Measurements from ENCODE around the gene URB1.
"Not testable (repeated sequence)": the region's sequence is repeated elsewhere in the genome, so short reads cannot be mapped to it uniquely, and the experiment has no call there.

Gene URB1

GRCh38 chr21:32391755-32392154 lies 1.1 kb downstream of the URB1 start:
- Histone ChIP-seq H3K4me2 (ENCODE audit: low read depth, low read length, poor library complexity, severe bottlenecking) (peak overlapping the region; percentile 83), H2AFZ (ENCODE audit: low read depth, low read length, severe bottlenecking) (no peak overlapping the region), H3K27me3 (ENCODE audit: low read length) (no peaks in the 10 kb centered on the region), H3K36me3 (ENCODE audit: low read length) (no peaks in the 10 kb centered on the region), H3K79me2 (ENCODE audit: insufficient read depth, low read length) (peaks cover 52% of the 10 kb centered on the region), H3K27ac (ENCODE audit: low read depth, low read length) (no peak overlapping the region), H3K9ac (ENCODE audit: low read length) (peak overlapping the region; percentile 68), H3K9me2 (replicated peaks; ENCODE audit: insufficient read depth, low read length) (no peaks in the 10 kb centered on the region), H3F3A (ENCODE audit: insufficient read depth) (no peaks in the 10 kb centered on the region), H3K9me3 (ENCODE audit: insufficient read depth, low read length) (no peaks in the 10 kb centered on the region), H3K4me3 (ENCODE audit: insufficient read depth, low read length, poor library complexity, severe bottlenecking) (peak overlapping the region; percentile 63), H4K20me1 (ENCODE audit: low read depth, low read length) (0 out of 2 replicates have a peak, but pooled peaks cover 4% of the 10 kb centered on the region)
- no peak for TF ChIP-seq CTCF (IDR thresholded peaks at IDR 0.05; ENCODE audit: insufficient read depth, low read length, poor library complexity, severe bottlenecking)
- no peak for TF ChIP-seq EZH2phosphoT487 (conservative IDR thresholded peaks at IDR 0.05; ENCODE audit: low read length)

- not testable (repeated sequence) for H3K27ac ChIP-seq (ENCODE audit: low read depth, low read length); H3K9me2 ChIP-seq (replicated peaks; ENCODE audit: insufficient read depth, low read length); H3K4me2 ChIP-seq (ENCODE audit: low read depth, low read length, poor library complexity, severe bottlenecking); H3K36me3 ChIP-seq (ENCODE audit: low read length); H3K9me3 ChIP-seq (ENCODE audit: insufficient read depth, low read length); H4K20me1 ChIP-seq (ENCODE audit: low read depth, low read length); H2AFZ ChIP-seq (ENCODE audit: low read depth, low read length, severe bottlenecking); H3F3A ChIP-seq (ENCODE audit: insufficient read depth); H3K4me3 ChIP-seq (ENCODE audit: insufficient read depth, low read length, poor library complexity, severe bottlenecking); H3K27me3 ChIP-seq (ENCODE audit: low read length); H3K9ac ChIP-seq (ENCODE audit: low read length)
- H3K79me2 ChIP-seq (ENCODE audit: insufficient read depth, low read length), result peaks cover 62% of the 10 kb centered on the region
Observed at GRCh38 chr21:32390537-32391224, 2.1 kb downstream of the URB1 start.

- H3K9me3 ChIP-seq (ENCODE audit: insufficient read depth, low read length), result no peaks in the 10 kb centered on the region
- no peak overlapping the region for H3K4me2 ChIP-seq (ENCODE audit: low read depth, low read length, poor library complexity, severe bottlenecking)
- H2AFZ ChIP-seq (ENCODE audit: low read depth, low read length, severe bottlenecking), result no peak overlapping the region
- peaks cover 62% of the 10 kb centered on the region for H3K79me2 ChIP-seq (ENCODE audit: insufficient read depth, low read length)
- no peak overlapping the region for H3K9ac ChIP-seq (ENCODE audit: low read length)
- H3K27ac ChIP-seq (ENCODE audit: low read depth, low read length), result no peak overlapping the region
- TF ChIP-seq EZH2phosphoT487 (conservative IDR thresholded peaks at IDR 0.05; ENCODE audit: low read length) (no peak), CTCF (IDR thresholded peaks at IDR 0.05; ENCODE audit: insufficient read depth, low read length, poor library complexity, severe bottlenecking) (no peak)
- no peaks in the 10 kb centered on the region for H3K27me3 ChIP-seq (ENCODE audit: low read length)
- H3F3A ChIP-seq (ENCODE audit: insufficient read depth), result no peaks in the 10 kb centered on the region
- H3K4me3 ChIP-seq (ENCODE audit: insufficient read depth, low read length, poor library complexity, severe bottlenecking), result no peak overlapping the region
- H3K9me2 ChIP-seq (replicated peaks; ENCODE audit: insufficient read depth, low read length), result no peaks in the 10 kb centered on the region
- H4K20me1 ChIP-seq (ENCODE audit: low read depth, low read length), result 0 out of 2 replicates have a peak, but pooled peaks cover 4% of the 10 kb centered on the region
- no peaks in the 10 kb centered on the region for H3K36me3 ChIP-seq (ENCODE audit: low read length)
Observed at GRCh38 chr21:32389337-32390015, 3.3 kb downstream of the URB1 start.

- no peak overlapping the region for H3K4me2 ChIP-seq (ENCODE audit: low read depth, low read length, poor library complexity, severe bottlenecking)
- H3K9me2 ChIP-seq (replicated peaks; ENCODE audit: insufficient read depth, low read length), result no peaks in the 10 kb centered on the region
- peaks cover 62% of the 10 kb centered on the region for H3K79me2 ChIP-seq (ENCODE audit: insufficient read depth, low read length)
- no peaks in the 10 kb centered on the region for H3K27me3 ChIP-seq (ENCODE audit: low read length)
- no peaks in the 10 kb centered on the region for H3F3A ChIP-seq (ENCODE audit: insufficient read depth)
- 0 out of 2 replicates have a peak, but pooled peaks cover 6% of the 10 kb centered on the region for H3K36me3 ChIP-seq (ENCODE audit: low read length)
- TF ChIP-seq CTCF (IDR thresholded peaks at IDR 0.05; ENCODE audit: insufficient read depth, low read length, poor library complexity, severe bottlenecking) (no peak), EZH2phosphoT487 (conservative IDR thresholded peaks at IDR 0.05; ENCODE audit: low read length) (no peak)
- no peak overlapping the region for H3K4me3 ChIP-seq (ENCODE audit: insufficient read depth, low read length, poor library complexity, severe bottlenecking)
- no peak overlapping the region for H2AFZ ChIP-seq (ENCODE audit: low read depth, low read length, severe bottlenecking)
- H3K9me3 ChIP-seq (ENCODE audit: insufficient read depth, low read length), result no peaks in the 10 kb centered on the region
- H3K27ac ChIP-seq (ENCODE audit: low read depth, low read length), result no peak overlapping the region
- H3K9ac ChIP-seq (ENCODE audit: low read length), result no peak overlapping the region
- H4K20me1 ChIP-seq (ENCODE audit: low read depth, low read length), result 0 out of 2 replicates have a peak, but pooled peaks cover 4% of the 10 kb centered on the region
Observed at GRCh38 chr21:32388306-32388705, 4.5 kb downstream of the URB1 start.
